ENCODE results near the gene RNF208. TPM values are rescaled to one million over a fixed set of nuclear protein-coding genes. Genes with fewer than 3 reads are reported as not detected.

The RNF208 gene
- total and polyA plus RNA-seq, 2 experiments from 2014 or later, result 1.4 to 5.6 TPM

GRCh38 chr9:137172901-137173795 lies 48.9 kb downstream of the RNF208 start:
- Histone ChIP-seq H3K4me2 (no peak overlapping the region), H3K36me3 (ENCODE audit: insufficient read depth) (no peaks in the 10 kb centered on the region), H3K27ac (ENCODE audit: low read depth) (no peak overlapping the region), H3F3A (replicated peaks; ENCODE audit: low read depth) (peaks cover 7% of the 10 kb centered on the region; the same call in 1 of the 2 replicates), H3K4me1 (ENCODE audit: insufficient read depth) (no peaks in the 10 kb centered on the region; the same call in 1 of the 2 replicates), H4K20me1 (replicated peaks; ENCODE audit: insufficient read depth) (no peaks in the 10 kb centered on the region), H3K9me2 (ENCODE audit: insufficient read depth) (no peaks in the 10 kb centered on the region), H3K27me3 (ENCODE audit: insufficient read depth) (peaks cover 35% of the 10 kb centered on the region), H3K79me2 (replicated peaks; ENCODE audit: insufficient read depth) (no peaks in the 10 kb centered on the region), H3K4me3 (no peak overlapping the region), H2AFZ (no peak overlapping the region)
- Mint-ChIP-seq H3K36me3 (ENCODE audit: low read depth) (peaks cover 4% of the 10 kb centered on the region; the same call in 1 of the 3 replicates), H3K9me3 (no peaks in the 10 kb centered on the region), H3K27ac (no peak overlapping the region), H3K4me1 (peaks cover 5% of the 10 kb centered on the region), H3K4me3 (no peak overlapping the region), H3K27me3 (ENCODE audit: insufficient read depth, low read depth, poor library complexity) (peaks cover 32% of the 10 kb centered on the region)
- DNase-seq (ENCODE audit: low spot score) (no peak), ATAC-seq (no peak)
- TF ChIP-seq POLR2AphosphoS5 (IDR thresholded peaks at IDR 0.05; ENCODE audit: low read depth), result no peak
- TF ChIP-seq ZNF331 (CRISPR knock-in tag; IDR thresholded peaks at IDR 0.05; ENCODE audit: low read depth), result no peak
- no peak for TF ChIP-seq REST (IDR thresholded peaks at IDR 0.05; ENCODE audit: unreplicated experiment)
- TF ChIP-seq EZH2phosphoT487 (IDR thresholded peaks at IDR 0.05; ENCODE audit: unreplicated experiment), result no peak
- TF ChIP-seq ZNF462 (CRISPR knock-in tag; IDR thresholded peaks at IDR 0.05), result no peak
- TF ChIP-seq CREB1 (CRISPR knock-in tag; IDR thresholded peaks at IDR 0.05; ENCODE audit: low read depth), result no peak
- no peak for TF ChIP-seq ETS1 (IDR thresholded peaks at IDR 0.05)
- no peak for TF ChIP-seq ZNF114 (CRISPR knock-in tag; IDR thresholded peaks at IDR 0.05)
- TF ChIP-seq JUNB (IDR thresholded peaks at IDR 0.05; ENCODE audit: unreplicated experiment), result no peak
- TF ChIP-seq STAT1 (IDR thresholded peaks at IDR 0.05; ENCODE audit: unreplicated experiment), result no peak
- TF ChIP-seq CTCF (conservative IDR thresholded peaks at IDR 0.05; ENCODE audit: low read depth in 2 of 2), result no peak
- TF ChIP-seq EZH2 (IDR thresholded peaks at IDR 0.05; ENCODE audit: low read depth, unreplicated experiment), result no peak
- TF ChIP-seq NANOG (IDR thresholded peaks at IDR 0.05; ENCODE audit: borderline replicate concordance), result no peak

Measured in GM23338 (cell line).